B cell (primary cell): Measurements from ENCODE around the gene LRIT2.

Source experiments
- EZH2 ChIP-seq: IDR thresholded peaks from 2 replicates; pipeline ENCODE4 v1.6.1; 2012; ENCODE audit warnings: borderline replicate concordance, low read depth, mild to moderate bottlenecking, moderate library complexity, low read length; ENCODE audit not compliant: insufficient read depth, poor library complexity, severe bottlenecking
- TF ChIP-seq, protein P1 (sequence below): fragments of 200-600 bp; IDR thresholded peaks from one replicate; pipeline ENCODE4 v1.8.0; 2022; ENCODE audit warnings: antibody characterized with exemption, mild to moderate bottlenecking

DNA sequence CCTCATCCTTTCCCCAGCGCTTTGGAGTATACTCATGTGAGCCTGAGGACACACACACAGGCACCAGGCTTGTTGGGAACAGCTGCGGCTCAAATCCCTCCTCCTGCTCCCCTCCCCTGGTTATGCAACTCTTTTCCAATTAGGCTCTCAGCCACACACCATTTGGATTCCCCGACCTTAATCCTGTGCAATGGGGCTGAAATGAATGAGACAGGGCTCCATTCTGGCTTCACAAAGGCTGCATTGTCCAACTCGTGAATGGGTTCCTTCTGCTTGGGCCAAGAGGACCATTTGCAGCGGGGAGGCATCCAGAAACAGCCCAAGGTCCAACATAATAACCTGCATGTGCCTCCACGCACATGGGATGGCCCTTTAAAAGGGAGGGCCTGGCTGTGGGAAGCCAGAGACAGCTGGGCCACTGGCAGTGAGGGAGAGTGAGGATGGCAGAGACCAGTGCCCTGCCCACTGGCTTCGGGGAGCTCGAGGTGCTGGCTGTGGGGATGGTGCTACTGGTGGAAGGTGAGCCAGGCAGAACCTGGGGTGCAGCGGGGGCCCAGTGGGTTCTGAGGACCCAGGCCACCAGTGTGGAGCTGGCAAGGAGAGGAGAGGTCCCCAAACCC lies 19.4 kb upstream of the LRIT2 start, which contains the start of gene RGR:
- TF ChIP-seq, protein P1, sequence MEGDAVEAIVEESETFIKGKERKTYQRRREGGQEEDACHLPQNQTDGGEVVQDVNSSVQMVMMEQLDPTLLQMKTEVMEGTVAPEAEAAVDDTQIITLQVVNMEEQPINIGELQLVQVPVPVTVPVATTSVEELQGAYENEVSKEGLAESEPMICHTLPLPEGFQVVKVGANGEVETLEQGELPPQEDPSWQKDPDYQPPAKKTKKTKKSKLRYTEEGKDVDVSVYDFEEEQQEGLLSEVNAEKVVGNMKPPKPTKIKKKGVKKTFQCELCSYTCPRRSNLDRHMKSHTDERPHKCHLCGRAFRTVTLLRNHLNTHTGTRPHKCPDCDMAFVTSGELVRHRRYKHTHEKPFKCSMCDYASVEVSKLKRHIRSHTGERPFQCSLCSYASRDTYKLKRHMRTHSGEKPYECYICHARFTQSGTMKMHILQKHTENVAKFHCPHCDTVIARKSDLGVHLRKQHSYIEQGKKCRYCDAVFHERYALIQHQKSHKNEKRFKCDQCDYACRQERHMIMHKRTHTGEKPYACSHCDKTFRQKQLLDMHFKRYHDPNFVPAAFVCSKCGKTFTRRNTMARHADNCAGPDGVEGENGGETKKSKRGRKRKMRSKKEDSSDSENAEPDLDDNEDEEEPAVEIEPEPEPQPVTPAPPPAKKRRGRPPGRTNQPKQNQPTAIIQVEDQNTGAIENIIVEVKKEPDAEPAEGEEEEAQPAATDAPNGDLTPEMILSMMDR, result no peak
- no peak for TF ChIP-seq EZH2
